GM21786 (cell line): ENCODE measurements around the gene DGKA.
A peak's percentile ranks its signal among the peaks of the same experiment; 100 is the strongest.
"Not testable (repeated sequence)": the region's sequence is repeated elsewhere in the genome, so short reads cannot be mapped to it uniquely, and the experiment has no call there.

Source experiments
- ATAC-seq: cut with Tn5 transposase; IDR thresholded peaks from one replicate; pipeline ENCODE4 v1.9.1; 2021; ENCODE audit not compliant: unreplicated experiment

DGKA gene

DNA sequence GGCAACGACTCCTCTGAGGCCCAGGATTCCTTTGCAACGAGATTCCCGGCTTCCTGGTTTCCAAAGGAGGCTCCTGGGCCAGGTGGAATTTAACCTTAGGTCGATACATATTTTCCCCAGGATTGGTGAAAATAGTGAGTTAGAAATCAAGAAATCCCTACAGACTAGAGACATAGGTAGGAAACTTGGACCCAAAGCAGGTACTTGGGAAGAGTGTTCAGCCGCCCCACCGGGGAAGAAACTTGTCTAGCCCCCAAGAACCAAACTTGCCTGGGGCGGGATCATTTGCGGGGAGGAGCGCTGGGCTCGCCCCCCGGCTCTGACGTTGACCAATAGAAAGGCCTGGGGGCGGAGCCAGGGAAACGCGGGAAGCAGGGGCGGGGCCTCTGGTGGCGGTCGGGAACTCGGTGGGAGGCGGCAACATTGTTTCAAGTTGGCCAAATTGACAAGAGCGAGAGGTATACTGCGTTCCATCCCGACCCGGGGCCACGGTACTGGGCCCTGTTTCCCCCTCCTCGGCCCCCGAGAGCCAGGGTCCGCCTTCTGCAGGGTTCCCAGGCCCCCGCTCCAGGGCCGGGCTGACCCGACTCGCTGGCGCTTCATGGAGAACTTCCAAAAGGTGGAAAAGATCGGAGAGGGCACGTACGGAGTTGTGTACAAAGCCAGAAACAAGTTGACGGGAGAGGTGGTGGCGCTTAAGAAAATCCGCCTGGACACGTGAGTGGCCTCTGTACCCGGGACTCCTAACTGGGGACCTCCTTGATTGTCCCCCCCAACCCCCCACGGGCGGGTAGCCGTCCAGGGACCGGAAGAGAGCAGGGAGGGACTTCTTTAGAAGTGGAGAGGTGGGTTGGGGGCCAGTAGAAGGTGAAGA, 35.7 kb downstream of the DGKA start, which contains the start of gene CDK2:
TSS of gene CDK2 (plus strand) at position 423 of the 874 bp plus-strand sequence. CDS start at position 602, 179 bp downstream.
- ATAC-seq = peak; percentile 96

DNA sequence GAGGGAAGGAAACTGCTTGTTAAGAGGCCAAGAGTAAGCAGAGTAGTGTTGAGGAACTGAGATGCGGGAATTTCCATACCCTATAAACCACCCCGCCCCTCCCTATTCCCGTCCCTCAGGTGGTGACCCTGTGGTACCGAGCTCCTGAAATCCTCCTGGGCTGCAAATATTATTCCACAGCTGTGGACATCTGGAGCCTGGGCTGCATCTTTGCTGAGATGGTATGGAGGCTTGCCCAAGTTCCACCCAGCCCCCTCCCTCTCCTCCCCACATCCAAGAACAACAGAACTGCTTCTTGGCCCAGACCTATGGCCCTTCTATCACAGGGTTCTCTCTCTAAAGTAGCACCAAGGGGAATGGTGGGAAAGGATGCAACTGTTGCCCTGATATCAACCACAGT, 38.4 kb downstream of the DGKA start:
- no peak for ATAC-seq

DNA sequence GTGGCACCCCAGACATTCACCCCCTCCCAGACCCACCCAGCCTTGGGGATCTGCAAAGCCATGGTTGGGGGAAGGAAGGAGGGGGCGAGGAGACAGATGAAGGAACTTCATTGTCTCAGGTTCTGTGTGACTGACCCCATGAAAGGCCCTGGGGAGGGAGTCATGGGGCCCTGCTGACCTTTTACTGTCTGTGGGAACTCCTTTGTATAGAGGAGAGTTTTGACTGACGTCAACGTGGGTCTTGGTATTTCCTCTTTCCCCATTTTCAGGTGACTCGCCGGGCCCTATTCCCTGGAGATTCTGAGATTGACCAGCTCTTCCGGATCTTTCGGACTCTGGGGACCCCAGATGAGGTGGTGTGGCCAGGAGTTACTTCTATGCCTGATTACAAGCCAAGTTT, 39.8 kb downstream of the DGKA start:
- no peak for ATAC-seq

DNA sequence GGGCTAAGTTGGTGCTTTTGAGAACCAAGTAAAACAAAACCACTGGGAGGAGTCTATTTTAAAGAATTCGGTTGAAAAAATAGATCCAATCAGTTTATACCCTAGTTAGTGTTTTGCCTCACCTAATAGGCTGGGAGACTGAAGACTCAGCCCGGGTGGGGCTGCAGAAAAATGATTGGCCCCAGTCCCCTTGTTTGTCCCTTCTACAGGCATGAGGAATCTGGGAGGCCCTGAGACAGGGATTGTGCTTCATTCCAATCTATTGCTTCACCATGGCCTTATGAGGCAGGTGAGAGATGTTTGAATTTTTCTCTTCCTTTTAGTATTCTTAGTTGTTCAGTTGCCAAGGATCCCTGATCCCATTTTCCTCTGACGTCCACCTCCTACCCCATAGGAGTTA, 41.1 kb downstream of the DGKA start:
- ATAC-seq = no peak

DNA sequence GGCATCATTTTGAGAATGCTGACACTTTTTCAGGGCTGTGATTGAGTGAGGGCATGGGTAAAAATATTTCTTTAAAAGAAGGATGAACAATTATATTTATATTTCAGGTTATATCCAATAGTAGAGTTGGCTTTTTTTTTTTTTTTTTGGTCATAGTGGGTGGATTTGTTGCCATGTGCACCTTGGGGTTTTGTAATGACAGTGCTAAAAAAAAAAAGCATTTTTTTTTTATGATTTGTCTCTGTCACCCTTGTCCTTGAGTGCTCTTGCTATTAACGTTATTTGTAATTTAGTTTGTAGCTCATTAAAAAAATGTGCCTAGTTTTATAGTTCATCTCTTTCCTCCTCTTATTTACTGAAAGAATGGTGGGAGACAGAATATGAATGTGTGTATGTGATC, 41.5 kb downstream of the DGKA start:
- ATAC-seq = no peak

DNA sequence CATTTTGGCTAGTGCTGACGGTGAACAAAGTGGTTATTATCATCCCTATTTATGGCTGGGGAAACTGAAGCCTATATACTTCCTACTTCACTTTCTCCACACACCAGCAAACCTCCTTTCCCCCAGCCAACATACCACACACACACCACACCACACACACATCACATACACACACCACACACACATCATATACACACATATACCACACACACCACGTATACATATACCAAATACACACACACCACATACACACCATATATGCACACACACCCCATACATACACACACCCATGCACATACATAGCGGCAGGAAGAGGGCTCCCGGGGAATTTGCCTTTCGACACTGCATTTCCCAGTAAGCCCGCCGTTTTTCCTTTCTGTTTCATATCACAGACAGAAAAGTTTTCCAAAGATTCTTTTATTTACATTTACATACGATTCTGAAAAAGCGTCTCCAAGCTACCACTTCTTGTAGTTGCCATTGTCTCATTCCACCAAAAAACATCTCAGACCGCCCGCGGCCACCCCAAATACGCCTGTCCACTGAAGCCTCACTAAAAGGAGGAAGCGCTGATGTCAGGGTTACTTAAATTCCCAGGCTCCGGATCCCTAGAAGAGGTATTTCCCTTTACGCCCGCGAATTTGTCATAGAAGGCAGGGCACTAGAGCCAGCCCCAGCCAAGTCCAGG, 42.1 kb downstream of the DGKA start:
- ATAC-seq = no peak

DNA sequence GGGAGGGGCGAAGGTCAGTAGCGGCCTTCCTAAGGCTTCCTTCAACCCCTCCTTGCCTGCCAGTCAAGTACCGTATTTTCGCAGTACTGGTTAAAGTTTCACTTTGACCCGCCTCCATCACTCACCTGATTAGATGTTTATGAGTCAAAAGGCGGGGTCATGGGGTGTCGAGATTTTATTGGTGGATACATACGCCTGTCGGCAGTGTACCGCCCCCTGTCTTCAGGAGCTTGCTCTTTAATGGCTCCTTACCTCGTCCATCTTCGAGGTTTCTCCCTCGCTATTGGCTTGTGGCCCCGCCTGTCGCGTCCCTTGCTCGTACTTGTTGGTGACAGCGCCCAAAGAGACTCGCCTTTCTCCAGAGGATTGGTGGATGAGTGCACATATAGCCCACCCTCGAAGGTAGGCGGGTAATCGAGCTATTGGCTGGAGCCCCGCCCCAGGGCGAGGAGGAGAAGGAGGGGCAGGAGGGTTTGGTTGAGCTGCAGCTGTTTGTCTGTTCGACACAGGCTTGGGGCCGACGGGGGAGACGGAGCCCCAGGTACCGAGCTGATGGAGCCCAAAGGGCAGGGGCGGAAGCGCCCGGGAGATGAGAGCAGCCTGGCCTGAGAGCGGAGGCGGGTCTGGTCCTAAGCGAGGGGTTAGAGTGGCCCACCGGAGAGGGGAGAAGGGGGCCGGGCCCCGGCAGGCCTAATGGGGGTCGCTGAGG, 42.8 kb downstream of the DGKA start, which contains the start of gene RAB5B:
TSS of gene RAB5B (plus strand) at position 480 of the 709 bp plus-strand sequence. CDS start 12,883 bp downstream, outside the sequence.
- peak; percentile 91 for ATAC-seq

DNA sequence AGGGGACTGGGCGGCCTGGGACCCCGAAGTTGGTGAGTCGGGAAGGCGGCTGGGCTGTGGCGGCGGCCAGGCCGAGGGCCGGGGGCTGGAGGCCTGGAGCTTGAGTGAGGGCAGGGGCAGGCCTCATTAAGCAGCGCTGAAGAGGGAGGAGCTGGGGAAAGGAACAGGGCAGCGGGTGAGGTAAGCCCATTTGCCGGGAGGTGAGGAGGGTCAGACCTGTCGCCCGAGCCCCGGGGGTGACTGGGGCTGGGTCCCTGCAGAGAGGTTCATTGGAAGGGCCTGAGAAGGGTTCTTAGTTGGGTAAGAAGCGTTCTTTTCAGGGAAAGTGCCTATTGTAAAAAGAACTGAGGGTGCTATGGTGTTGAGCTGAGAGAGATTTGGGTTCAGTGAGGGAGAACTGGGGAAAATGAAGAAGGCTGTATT, 43.4 kb downstream of the DGKA start:
- ATAC-seq = no peak

DNA sequence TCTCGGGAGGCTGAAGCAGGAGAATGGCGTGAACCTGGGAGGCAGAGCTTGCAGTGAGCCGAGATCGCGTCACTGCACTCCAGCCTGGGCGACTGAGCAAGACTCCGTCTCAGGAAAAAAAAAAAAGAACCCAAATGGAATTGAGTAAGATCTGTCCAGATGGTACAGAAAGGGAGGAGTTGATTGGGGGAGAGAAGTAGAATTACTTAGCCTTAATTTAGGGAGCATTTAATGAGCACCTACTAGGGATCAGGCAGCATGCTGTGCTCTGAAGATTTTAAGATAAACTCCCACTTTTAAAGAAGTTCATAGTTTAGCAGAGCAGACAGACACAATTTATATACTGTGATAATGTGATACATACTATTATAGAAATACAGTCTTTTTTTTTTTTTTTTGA, 47.4 kb downstream of the DGKA start:
- ATAC-seq = no peak

DNA sequence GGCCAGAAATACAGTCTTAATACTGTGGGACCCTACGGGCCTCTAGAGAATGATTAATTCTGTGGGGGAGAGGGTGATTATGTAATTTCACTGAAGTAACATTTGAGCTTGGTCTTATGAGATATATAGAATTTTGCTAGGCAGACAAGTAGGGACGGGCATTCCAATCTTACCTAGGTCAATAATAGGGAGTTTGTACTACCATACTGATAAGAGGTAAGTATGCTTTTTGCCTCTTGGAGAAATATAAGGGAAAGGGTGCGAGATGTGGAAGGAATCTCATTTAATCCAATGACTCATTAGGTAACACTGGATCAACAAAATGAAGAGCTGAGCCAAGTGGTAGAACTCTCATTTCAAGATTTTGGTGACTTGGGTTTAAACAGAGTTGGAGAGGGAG, 48.1 kb downstream of the DGKA start:
- ATAC-seq = no peak

DNA sequence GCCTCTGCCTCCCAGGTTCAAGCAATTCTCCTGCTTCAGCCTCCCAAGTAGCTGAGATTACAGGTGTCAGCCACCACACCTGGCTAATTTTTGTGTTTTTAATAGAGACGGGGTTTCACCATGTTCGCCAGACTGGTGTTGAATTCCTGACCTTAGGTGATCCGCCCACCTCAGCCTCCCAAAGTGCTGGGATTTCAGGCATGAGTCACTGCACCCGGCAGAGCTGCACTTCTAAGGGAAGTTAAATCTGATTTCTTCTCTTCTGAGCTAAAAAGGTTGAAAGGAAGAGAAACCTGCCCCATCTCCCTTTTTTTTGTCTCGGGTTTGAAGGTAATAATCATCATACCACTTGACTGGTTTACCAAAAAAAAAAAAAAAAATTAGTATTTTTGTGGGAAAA, 50.9 kb downstream of the DGKA start:
- not testable (repeated sequence) for ATAC-seq

DNA sequence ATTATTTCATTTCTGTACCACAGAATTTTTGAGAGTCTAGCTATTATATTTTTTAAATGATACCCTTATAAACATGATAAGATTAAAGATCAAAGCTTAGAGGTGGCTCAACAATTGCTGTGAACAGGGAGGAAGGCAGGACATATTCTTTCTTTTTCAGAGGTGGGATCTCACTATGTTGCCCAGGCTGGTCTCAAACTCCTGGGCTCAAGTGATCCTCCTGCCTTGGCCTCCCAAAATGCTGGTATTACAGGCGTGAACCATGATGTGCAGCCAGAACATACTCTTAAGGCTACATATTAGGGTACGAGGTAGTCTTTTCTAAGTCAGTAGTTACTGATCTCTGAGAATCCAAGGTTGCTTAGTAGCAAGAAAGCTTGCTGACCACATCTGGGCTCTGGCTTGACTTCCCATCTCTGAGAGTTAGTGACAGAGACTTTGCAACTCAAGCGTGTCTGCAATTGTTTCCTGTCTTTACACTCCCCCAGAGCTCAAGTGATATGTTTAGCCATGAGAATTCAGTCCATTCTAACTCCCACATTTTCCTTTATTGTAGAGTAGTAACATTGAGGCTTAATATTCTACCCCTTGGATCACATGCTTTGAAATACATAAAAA, 51.5 kb downstream of the DGKA start:
- peak; percentile 93 for ATAC-seq

DNA sequence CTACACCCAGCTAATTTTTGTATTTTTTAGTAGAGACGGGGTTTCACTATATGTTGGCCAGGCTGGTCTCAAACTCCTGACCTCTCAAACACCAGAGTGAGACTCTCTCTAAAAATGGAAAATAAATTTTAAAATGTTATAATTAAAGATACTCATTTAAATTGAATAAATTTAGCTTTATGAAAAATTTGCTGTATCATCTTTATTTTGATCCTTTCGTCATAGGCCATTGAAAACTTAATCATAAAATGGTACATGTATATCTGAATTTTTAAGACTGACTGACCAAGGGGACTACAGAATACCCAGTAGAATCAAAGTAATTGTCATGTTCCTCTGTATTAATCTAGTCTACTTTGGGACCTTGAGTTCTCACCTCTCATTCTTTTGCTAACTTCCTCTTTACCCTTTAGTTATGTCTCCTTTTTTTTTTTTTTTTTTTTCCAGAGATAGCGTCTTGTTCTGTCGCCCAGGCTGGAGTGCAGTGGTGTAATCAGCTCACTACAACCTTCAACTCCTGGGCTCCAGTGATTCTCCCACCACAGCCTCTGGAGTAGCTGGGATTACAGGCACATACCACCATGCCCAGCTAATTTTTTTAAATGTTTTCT, 52.4 kb downstream of the DGKA start:
- ATAC-seq = no peak

DNA sequence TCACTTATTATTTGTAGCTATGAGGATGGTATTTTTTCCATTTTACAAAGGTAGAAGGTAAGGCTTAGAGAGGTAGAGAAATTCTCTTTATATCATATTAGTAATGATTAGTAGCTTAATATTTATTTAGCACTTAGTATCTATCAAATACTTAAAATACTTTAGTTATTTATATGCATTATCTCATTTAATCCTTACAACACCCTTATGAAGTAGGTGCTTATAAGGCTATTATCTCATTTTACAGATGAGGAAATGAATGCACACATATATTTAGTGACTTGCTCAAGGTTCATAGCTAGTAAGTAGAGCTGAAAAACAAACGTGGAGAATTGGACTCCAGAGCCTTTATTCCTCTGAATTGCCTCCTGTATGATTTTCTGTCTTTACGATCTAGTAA, 53.9 kb downstream of the DGKA start:
- no peak for ATAC-seq

DNA sequence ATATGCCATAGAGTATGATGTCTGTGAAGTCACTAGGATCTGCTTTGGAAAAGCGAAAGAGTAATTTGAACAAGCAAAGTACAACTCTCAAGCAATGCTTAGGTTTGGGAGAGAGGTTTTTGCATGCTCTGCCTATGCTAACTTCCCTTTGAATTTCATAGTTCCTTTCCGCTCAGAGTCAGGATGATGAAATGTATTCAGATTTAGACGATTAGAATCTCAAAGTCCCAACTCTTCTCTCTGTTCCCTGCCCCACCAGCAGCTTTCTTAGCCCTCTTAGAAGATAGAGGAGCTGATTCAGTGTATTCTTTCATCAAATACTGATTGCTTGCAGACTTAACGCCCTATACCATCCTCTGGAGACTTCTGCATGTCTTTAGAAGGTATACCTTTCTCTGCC, 54.4 kb downstream of the DGKA start:
- no peak for ATAC-seq

DNA sequence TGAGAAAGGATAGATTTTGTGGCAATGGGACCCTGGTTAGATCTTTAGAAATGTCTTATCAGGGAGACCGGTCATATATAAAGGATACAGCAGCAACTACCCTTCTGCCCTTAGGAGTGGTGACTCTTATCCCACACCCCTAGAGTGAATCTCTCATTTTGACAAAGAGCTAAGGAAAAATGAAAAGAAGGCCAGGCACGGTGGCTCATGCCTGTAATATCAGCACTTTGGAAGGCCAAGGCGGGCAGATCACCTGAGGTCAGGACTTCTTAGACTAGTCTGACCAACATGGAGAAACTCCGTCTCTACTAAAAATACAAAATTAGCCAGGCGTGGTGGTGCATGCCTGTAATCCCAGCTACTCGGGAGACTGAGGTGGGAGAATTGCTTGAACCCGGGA, 55.0 kb downstream of the DGKA start:
- ATAC-seq = not testable (repeated sequence)

DNA sequence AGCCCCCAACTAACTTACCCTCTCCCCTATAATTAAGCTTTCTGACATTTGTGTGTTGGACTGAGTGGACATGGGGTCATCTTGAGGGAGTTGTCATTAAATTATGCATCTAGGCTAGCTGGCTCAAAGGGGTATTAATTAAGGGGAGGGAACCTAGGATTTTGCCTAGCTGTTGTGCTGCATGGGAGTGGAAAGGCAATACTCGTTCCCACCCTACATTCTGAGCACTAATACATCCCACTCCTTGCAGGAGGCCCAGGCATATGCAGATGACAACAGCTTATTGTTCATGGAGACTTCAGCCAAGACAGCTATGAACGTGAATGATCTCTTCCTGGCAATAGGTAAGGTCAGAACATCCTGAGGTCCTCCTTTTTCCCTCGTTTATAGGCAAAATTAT, 60.1 kb downstream of the DGKA start:
- ATAC-seq = no peak

DNA sequence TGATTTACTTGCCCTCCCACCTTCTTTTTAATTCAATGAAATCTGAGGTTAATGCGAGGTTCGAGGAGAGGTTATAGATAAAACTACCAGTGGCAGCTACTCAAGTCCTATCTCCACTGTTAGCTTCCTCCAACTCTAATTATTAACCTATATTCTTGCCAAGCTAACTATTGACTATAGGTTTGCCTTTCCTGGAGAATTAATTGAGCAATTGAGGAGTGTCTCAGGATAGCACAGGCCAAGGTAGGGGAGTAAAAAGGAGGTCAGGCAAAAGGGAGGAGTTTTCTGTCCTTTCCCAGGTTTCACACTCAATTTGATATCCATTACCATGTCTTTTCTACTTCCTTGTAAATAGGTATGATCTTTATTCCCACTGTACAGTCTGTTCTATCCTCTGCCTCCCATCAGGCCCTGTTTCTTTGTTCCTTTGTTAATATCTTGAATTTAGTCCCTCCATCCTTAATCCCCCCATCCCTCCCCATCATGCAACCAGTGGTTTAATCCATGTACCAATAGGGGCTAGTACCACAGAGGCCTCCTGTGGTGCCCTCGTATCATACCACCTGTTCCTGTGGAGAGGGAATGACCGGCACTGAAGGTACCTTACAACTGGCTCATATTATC, 62.4 kb downstream of the DGKA start:
- no peak for ATAC-seq

DNA sequence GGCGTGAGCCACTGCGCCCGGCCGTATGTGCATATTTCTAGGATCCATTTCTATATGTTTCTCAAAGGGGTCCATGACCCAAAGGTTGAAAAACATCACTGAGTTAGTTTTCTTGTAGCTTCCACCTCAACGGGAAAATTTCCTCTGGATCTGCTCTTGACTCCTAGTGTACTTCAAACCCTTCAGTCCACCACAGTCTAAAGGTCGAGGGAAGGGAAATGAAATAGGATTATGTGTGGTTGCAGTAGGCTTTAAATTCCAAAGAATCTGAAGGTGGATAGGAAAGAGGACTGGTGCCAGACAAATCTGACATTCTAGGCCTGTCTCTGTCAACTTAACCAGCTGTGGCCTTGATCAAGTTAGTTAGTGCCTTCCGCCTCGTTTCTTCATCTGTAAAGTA, 64.4 kb downstream of the DGKA start:
- no peak for ATAC-seq

DNA sequence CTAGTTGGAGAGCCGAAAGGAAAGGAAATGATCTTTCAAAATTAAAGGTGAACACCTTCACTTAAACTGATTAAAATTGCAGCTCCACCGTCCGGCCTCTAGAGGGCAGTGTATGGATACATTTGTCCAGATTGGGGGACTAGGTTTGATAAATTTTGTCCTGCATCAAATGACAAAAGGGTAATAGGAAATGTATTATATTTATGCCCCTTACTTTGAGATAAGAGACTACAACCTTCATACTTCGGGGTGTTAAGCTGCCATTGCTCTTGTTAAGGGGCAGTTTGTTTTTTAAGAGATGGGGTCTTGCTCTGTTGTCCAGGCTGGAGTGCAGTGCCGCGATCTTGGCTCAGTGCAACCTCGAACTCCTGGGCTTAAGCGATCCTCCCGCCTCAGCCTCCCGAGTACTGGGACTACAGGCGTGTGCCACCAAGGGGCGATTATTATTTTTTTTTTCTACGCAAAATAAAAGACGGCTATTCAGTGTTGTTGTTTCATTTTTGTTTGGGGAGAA, 65.3 kb downstream of the DGKA start:
- no peak for ATAC-seq
